ENCODE data around the gene ATF5.

- TF ChIP-seq CTCF (IDR thresholded peaks at IDR 0.05) (no peak), POLR2A (IDR thresholded peaks at IDR 0.05) (no peak)
Observed at GRCh38 chr19:49887037-49887664, 41.9 kb upstream of the ATF5 start.

All from right lobe of liver (tissue), 4 donors.